Small intestine (tissue), 7 donors: ENCODE results near the gene ENAM. TPM values are rescaled to one million over a fixed set of nuclear protein-coding genes. Genes with fewer than 3 reads are reported as not detected.
"Not testable (repeated sequence)": the region's sequence is repeated elsewhere in the genome, so short reads cannot be mapped to it uniquely, and the experiment has no call there.

ENCODE experiments used
- DNase-seq, 2 donors: peaks; one replicate each; pipeline versions ENCODE4 v3.0.0 to v3.0.0-alpha.2; 2013
- FAIRE-seq: peaks from 2 replicates; lab custom pipeline; 2012; peaks lifted over from hg19 to GRCh38; lab: Jason Lieb, UNC
- H3K27ac ChIP-seq, 3 donors: one replicate each; pipeline ENCODE4 v1.5.1; 2013; ENCODE audit warnings: low read length in 2 of 3, mild to moderate bottlenecking in 2 of 3, control low read depth in 1 of 3, inconsistent platforms in 1 of 3, low read depth in 1 of 3, moderate library complexity in 1 of 3
- H3K27me3 ChIP-seq, 3 donors: one replicate each; pipeline ENCODE4 v1.6.1; 2013; ENCODE audit warnings: low read length in 3 of 3, inconsistent platforms in 1 of 3; ENCODE audit not compliant: control insufficient read depth in 3 of 3, insufficient read depth in 3 of 3
- H3K36me3 ChIP-seq, 3 donors: one replicate each; pipeline ENCODE4 v1.6.1; 2013; ENCODE audit warnings: low read length in 3 of 3, inconsistent platforms in 1 of 3, low read depth in 1 of 3, mild to moderate bottlenecking in 1 of 3, moderate library complexity in 1 of 3; ENCODE audit not compliant: control insufficient read depth in 3 of 3, insufficient read depth in 2 of 3
- H3K4me1 ChIP-seq, 3 donors: one replicate each; pipeline ENCODE4 v1.6.1; 2013; ENCODE audit warnings: low read length in 2 of 3, inconsistent platforms in 1 of 3, low read depth in 1 of 3, mild to moderate bottlenecking in 1 of 3, moderate library complexity in 1 of 3; ENCODE audit not compliant: control insufficient read depth in 3 of 3, insufficient read depth in 2 of 3
- H3K4me3 ChIP-seq, 3 donors: one replicate each; pipeline ENCODE4 v1.5.1; 2013; ENCODE audit warnings: low read length in 3 of 3, control low read depth in 1 of 3, inconsistent platforms in 1 of 3, low read depth in 1 of 3, mild to moderate bottlenecking in 1 of 3, moderate library complexity in 1 of 3
- H3K9me3 ChIP-seq, 2 donors: one replicate each; pipeline ENCODE4 v1.6.1; 2013; ENCODE audit warnings: low read depth in 1 of 2, low read length in 1 of 2; ENCODE audit not compliant: control insufficient read depth in 2 of 2, insufficient read depth in 1 of 2
- WGBS, 3 donors: extraction: QIAGEN DNeasy Blood & Tissue Kit; methylation state at CpG; one replicate each; pipeline ENCODE4 v1.1.7; 2013; 5-methylcytosine and 5-hydroxymethylcytosine counted together
- polyA plus RNA-seq, 4 donors: library from polyadenylated mRNA; stranded (reverse) in 3 of 4; unstranded in 1 of 4; fragments of 200-250 nt in 3 of 4; fragments of 120-200 nt in 1 of 4; gene quantifications; one replicate each; pipeline versions ENCODE4 v1.2.1 to v1.2.3, GENCODE V29; 2013
- donor health status: healthy with polysubstance abuse.
- donor health status: control.
- donor health status: control.
- donor health status: Bipolar disorder and iron deficiency.
- donor health status: healthy.

Gene ENAM
- polyA plus RNA-seq, 4 donors, result under 0.01 to 4.5 (median 0.04) TPM; not detected in 1

- no peak for DNase-seq
- H3K9me3 ChIP-seq, result no peaks in the 10 kb centered on the region
- no peaks in the 10 kb centered on the region for H3K27me3 ChIP-seq
- no peak overlapping the region for H3K27ac ChIP-seq
- no peak for FAIRE-seq
- H3K36me3 ChIP-seq, result no peaks in the 10 kb centered on the region
- WGBS, 3 donors, result 40 to 56% (median 47%) methylated on average over 3 of the region's 3 CpGs
- no peaks in the 10 kb centered on the region for H3K4me1 ChIP-seq
- H3K4me3 ChIP-seq, result no peak overlapping the region
Observed at GRCh38 chr4:70658418-70658817, 29.9 kb downstream of the ENAM start.

GRCh38 chr4:70660106-70660505 is 31.6 kb downstream of the ENAM start:
- H3K36me3 ChIP-seq, result no peaks in the 10 kb centered on the region
- no peak for FAIRE-seq
- H3K4me1 ChIP-seq, result no peaks in the 10 kb centered on the region
- no peak for DNase-seq
- no peaks in the 10 kb centered on the region for H3K27me3 ChIP-seq
- WGBS, 3 donors, result 83 to 89% (median 86%) methylated on average over 4 of the region's 4 CpGs
- no peak overlapping the region for H3K4me3 ChIP-seq
- H3K27ac ChIP-seq, result no peak overlapping the region
- H3K9me3 ChIP-seq, result no peaks in the 10 kb centered on the region

- not testable (repeated sequence) for DNase-seq, H3K4me3 ChIP-seq, H3K36me3 ChIP-seq, H3K27ac ChIP-seq, H3K9me3 ChIP-seq, H3K27me3 ChIP-seq, H3K4me1 ChIP-seq, FAIRE-seq
- 59 to 75% (median 61%) methylated on average over 5 of the region's 5 CpGs for WGBS, 3 donors
Observed at GRCh38 chr4:70661309-70661922, 32.9 kb downstream of the ENAM start.

DNA sequence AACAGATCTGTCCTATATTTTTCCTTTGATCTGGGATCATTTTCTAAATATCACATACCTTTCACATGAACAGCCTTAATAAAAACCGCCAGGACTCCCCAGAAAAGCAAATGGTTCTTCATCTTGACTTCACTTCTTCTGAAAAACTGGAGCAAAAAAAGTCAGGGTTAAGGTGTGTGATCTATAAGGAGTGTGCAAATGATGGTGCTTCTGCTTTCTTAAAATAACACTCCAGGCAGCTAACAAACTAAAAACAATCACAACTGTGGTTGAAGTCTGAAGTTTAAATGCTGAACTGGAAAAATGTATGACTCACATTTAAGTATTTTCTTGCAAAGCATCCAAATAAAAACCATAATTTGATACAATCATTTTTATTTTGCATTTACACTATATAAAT is 37.8 kb downstream of the ENAM start, which contains the start of gene JCHAIN:
TSS of gene JCHAIN (minus strand) at position 140 of the 400 bp plus-strand sequence. CDS start at position 122, 18 bp downstream.
- H3K9me3 ChIP-seq, result no peaks in the 10 kb centered on the region
- no peak for FAIRE-seq
- H3K36me3 ChIP-seq, result no peaks in the 10 kb centered on the region
- no peak within 1 kb of the TSS for H3K4me3 ChIP-seq
- peak within 1 kb of the TSS in 1 of 3 donors; percentile 38 for H3K27ac ChIP-seq
- no peaks in the 10 kb centered on the region for H3K27me3 ChIP-seq
- no peaks in the 10 kb centered on the region for H3K4me1 ChIP-seq
- no peak for DNase-seq
- WGBS, 3 donors, result 56 to 73% (median 61%) methylated on average over 1 of the region's 1 CpG

DNA sequence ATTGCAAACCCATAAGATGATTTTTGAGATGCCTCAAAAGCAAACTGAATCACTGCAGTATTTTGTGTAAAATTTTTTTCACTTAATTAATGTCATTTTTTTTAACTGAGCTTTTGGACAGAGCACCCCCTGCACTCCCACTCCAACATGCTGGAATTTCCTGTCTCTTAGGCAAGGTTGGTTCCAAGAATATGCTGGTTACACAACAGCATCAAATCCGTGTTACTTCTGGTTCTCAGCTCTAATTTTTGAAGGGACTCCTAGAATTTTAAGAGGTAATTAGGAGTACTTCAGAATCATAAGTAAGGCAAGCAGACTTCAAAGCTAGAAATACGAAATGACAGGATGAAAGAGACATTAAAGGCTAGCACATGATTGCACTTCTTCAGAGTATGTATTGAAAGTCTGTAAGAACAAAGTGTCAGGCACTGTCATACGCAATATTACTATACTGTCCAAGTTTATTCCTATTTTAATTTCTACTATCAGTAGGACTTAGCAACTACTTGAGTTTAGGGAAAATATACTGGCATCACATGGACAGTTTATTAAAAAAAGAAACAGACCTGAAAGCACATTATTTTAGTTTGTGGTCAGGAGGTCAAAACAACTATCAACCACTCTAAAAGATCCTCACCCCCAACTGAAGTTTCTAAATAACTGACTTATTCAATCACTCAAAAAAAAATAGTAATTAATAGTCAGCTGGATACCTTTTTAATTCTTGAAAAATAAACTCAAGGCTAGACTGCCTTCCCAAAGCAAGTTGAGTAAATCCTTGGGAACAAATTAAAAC is 39.4 kb downstream of the ENAM start:
- H3K27me3 ChIP-seq, result no peaks in the 10 kb centered on the region
- no peaks in the 10 kb centered on the region for H3K36me3 ChIP-seq
- WGBS, 3 donors, result 45 to 76% (median 60%) methylated on average over 3 of the region's 3 CpGs
- DNase-seq, result no peak
- no peaks in the 10 kb centered on the region for H3K4me1 ChIP-seq
- no peak overlapping the region for H3K4me3 ChIP-seq
- H3K27ac ChIP-seq, result no peak overlapping the region
- no peaks in the 10 kb centered on the region for H3K9me3 ChIP-seq
- no peak for FAIRE-seq

- H3K4me3 ChIP-seq, result no peak overlapping the region
- no peak for DNase-seq
- no peaks in the 10 kb centered on the region for H3K4me1 ChIP-seq
- FAIRE-seq, result no peak
- no peaks in the 10 kb centered on the region for H3K36me3 ChIP-seq
- H3K9me3 ChIP-seq, result no peaks in the 10 kb centered on the region
- WGBS, 3 donors, result 73 to 82% (median 79%) methylated on average over 5 of the region's 5 CpGs
- H3K27me3 ChIP-seq, result no peaks in the 10 kb centered on the region
- H3K27ac ChIP-seq, result no peak overlapping the region
Observed at GRCh38 chr4:70670332-70671014, 41.9 kb downstream of the ENAM start.

- no peaks in the 10 kb centered on the region for H3K4me1 ChIP-seq
- 10 to 50% (median 32%) methylated on average over 2 of the region's 2 CpGs for WGBS, 3 donors
- no peak overlapping the region for H3K4me3 ChIP-seq
- no peak overlapping the region for H3K27ac ChIP-seq
- H3K9me3 ChIP-seq, result no peaks in the 10 kb centered on the region
- no peak for DNase-seq
- H3K36me3 ChIP-seq, result no peaks in the 10 kb centered on the region
- no peaks in the 10 kb centered on the region for H3K27me3 ChIP-seq
- FAIRE-seq, result no peak
Observed at GRCh38 chr4:70671091-70671490, 42.5 kb downstream of the ENAM start.

DNA sequence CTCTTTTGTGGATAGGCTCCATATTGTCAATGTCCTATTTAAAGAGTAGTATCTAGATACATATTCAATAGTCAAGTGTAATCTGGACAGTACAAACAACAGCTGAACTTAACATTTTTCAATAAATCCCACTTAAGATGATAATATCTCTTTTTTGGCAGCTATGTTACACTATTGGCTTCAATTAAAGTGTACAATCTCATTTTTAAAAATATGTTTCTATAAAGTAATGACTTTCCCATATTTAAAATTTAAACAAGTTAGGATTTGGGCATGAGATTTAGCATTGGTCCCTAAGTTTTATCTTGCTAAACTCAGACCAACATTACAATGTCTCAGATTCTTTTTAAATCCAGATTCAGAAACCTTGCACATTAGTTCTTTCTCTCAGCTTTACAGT is 45.6 kb downstream of the ENAM start:
- FAIRE-seq (no peak), DNase-seq (no peak)
- no peaks in the 10 kb centered on the region for H3K36me3 ChIP-seq
- H3K4me3 ChIP-seq, result no peak overlapping the region
- H3K4me1 ChIP-seq, result no peaks in the 10 kb centered on the region
- H3K27me3 ChIP-seq, result no peaks in the 10 kb centered on the region
- no peak overlapping the region for H3K27ac ChIP-seq
- no peaks in the 10 kb centered on the region for H3K9me3 ChIP-seq
